ENCODE results near the gene SLAMF6.
"Not testable (repeated sequence)": the region's sequence is repeated elsewhere in the genome, so short reads cannot be mapped to it uniquely, and the experiment has no call there.

Gene SLAMF6

DNA sequence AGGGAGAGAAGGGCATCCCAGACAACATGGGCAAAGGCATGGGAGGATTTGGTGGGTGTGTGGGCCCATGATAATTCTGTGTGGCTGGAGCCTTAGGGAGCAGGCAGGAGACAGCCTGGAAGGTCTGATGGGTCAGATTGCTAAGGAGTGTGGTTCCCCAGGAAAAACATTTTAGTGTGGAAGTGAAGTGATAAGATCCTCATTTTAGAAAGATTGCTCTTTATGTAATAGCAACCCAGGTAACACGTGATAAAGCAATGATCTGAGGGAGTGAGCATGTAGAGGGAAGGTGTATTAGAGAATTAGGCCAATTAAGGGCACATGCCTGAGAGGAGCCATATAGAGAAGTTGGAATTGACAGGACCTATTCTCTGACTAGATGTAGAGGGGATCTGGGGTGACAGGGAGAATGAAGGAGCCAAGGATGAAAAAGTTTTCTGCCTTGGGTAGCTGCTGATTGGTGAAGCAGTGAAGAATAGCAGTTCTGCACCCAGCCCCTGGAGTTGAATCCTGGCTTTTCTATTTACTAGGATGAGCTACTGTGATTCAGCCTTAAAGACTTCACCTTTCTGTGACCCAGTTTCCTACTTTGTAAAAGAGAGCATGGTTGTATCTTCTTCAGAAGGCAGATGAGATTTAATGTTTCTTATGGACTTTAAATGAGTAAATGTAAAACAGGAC, 18.7 kb upstream of the SLAMF6 start:
- no peak for DNase-seq

DNA sequence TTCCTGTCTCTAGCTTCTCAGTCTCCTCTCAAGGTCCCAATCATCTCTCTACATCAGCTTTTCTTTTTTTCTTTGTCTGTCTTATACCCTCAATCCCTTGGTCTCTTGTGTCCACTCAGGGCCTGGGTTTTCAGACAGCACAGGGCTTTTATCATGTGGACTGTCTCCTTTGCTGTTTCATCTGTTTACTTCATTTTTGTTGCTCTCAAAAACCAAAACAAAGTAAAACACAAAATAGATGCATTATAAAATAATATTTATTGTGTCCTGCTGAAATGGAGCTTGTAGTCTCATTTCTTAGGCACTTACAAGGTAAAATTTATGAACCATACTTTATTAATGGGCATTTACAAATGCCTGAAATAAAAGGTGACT, 17.8 kb upstream of the SLAMF6 start:
- no peak for DNase-seq

DNA sequence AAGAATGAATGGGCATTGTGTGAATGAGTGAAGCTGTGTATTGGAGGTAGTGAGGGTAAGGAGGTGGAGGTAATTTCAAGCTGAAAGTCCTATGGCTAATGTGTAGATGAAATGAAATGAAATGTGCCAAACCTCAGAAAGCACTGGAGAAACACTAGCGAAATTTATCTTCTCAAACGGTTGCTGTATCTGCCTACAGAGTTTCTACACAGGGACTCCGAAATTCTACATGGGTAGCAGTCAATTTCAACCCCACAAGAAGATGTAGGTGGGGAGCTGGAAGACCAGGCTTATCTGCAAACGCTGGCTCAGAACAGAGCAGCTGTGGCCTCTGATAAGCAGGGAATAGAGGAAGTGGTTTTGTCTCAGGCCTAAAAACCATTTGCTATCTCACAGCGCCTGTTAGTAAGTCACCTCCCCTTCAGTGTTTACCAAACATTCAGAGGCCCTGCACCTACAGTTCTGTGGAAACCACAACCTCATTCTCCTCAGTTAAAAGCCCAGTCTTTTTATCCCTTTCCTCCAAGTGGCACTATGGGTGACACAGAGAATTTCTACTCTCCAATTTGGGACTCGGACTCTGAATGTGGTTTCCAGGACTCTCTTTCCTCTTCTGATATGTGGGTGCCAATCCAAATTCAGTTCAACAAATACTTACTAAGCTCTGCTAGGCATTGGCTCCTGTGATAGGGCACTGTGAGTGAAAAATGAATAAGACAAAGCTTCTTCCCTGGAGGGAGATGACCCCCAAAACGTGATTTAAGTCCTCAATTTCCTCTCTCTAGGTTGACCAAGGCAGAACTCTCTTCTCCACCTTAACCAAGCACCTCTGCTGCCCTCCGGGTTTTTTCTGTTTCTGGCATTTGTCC, 17.2 kb upstream of the SLAMF6 start:
- no peak for DNase-seq

DNA sequence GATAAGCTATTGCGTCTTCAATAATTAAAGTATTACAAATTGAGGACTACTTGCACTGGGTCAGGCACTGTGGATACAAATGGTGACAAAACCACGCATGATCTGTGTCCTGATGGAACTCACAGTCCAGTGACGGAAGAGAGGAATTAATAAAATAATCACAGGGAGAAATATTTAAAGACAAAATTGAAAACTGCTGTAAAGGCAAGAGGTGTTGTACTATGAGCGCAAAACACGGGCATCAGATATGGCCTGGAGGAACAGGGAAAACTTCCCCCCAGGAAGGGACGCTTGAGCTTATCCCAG, 16.6 kb upstream of the SLAMF6 start:
- no peak for DNase-seq

DNA sequence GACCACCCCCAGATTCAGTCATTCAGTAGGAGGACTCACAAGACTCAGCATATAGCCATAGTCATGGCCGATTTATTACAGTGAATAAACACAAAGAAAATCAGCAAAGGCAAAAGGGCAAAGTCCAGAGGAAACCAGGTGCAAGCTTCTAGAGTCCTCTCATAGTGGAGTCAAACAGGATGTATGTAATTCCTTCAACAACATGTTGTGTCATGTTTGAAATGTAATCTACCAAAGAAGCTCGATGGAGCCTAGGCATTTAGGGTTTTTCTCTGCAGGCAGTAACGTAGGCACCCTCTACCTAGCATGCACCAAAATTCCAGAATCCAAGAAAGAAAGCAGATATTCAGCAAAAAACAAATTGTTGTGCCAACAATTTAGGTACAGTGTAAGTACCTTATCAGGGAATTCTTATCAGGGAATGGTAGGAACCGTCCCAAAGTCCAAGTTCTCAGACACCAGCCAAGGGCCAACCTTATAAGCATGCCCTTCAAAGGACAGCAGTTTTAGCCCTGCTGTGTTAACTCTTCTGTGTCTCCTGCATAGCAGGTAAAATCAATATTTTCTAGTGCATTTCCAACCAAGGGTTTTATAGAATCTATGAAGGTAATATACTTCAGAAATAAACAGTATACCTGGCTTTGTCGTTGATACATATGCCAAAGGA, 16.1 kb upstream of the SLAMF6 start:
- no peak for DNase-seq

DNA sequence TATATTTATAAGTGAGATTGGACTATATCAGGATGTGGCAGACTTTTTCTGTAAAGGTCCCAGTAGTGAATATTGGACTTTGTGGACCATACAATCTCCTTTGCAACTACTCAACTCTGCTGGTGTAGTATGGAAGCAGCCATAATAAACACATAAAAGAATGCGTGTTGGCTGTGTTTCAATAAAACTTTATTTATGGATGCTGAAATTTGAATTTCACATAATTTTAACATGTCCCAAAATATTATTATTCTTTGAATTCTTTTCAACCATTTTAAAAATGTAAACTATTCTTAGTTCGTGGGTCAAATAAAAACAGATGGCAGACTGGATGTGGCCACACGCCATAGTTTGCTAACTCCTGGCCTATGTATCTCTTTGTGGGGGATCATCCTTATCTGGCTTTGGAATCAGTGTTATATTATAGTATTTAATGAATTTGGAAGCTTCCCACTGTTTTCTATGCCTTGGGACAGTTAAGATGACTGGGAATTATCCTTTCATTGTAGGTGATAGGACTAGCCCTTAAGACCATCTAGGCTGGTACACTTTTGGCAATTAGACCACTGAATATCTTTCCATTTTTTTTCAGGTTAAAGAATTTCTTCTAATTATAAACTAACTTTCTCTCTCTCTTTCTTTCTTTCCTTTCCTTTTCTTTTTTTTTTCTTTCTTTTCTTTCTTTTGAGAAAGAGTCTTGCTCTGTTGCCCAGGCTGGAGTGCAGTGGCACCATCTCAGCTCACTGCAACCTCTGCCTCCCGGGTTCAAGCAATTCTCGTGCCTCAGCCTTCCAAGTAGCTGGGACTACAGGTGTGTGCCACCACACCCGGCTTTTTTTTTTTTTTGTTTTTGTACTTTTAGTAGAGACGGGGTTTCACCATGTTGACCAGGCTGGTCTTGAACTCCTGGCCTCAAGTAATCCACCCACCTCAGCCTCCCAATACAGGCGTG, 14.9 kb upstream of the SLAMF6 start:
- no peak for DNase-seq

DNA sequence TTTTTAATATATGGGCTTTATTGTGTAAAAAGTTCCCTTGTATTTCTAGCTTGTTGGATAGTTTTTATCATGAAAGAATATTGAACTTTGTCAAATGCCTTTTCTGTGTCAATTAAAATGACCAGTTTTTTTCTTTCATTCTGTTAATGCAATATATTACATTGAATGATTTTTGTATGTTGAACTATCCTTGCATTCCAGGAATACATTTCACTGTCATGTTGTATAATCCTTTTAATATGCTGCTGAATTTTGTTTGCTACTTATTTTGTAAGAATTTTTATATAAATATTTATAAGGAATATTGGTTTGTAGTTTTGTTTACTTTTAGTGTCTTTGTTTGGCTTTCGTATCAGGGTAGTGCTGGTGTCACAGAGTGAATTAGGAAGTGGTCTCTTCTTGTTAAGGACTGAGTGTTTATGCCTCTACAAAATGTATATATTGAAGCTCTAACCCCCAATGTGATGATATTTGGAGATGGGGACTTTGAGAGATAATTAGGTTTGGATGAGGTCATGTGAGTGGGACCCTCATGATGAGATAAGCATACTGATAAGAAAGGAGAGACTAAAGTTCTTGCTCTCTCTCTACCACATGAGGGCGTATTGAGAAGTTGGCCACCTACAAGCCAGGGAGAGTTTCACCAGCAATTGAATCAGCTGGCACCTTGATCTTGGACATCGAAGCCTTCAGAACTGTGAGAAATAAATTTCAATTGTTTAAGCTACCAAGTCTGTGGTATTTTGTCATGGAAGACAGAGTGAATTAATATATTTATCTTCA, 12.0 kb upstream of the SLAMF6 start:
- no peak for DNase-seq

DNA sequence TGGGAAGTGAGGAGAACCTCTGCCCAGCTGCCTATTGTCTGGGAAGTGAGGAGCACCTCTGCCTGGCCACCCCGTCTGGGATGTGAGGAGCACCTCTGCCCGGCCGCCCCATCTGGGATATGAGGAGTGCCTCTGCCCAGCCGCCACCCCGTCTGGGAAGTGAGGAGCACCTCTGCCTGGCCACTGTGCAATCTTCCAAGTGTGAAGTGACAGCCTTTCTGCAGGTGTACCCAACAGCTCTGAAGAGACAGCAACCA, 9.4 kb upstream of the SLAMF6 start:
- not testable (repeated sequence) for DNase-seq

DNA sequence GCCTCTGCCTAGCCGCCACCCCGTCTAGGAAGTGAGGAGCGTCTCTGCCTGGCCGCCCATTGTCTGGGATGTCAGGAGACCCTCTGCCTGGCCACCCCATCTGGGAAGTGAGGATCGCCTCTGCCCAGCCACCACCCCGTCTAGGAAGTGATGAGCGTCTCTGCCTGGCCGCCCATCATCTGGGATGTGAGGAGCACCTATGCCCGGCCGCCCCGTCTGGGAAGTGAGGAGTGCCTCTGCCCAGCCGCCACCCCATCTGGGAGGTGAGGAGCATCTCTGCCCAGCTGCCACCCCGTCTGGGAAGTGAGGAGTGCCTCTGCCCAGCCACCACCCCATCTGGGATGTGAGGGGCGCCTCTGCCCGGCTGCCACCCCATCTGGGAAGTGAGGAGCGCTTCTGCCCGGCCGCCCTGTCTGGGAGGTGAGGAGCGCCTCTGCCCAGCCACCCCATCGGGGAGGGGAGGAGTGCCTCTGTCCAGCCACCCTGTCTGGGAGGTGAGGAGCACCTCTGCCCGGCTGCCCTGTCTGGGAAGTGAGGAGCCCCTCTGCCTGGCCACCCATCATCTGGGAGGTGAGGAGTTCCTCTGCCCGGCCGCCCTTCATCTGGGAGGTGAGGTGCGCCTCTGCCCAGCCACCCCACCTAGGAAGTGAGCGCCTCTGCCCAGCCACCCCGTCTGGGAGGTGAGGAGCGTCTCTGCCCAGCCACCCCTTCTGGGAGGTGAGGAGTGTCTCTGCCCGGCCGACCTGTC, 8.9 kb upstream of the SLAMF6 start:
- DNase-seq = not testable (repeated sequence)

DNA sequence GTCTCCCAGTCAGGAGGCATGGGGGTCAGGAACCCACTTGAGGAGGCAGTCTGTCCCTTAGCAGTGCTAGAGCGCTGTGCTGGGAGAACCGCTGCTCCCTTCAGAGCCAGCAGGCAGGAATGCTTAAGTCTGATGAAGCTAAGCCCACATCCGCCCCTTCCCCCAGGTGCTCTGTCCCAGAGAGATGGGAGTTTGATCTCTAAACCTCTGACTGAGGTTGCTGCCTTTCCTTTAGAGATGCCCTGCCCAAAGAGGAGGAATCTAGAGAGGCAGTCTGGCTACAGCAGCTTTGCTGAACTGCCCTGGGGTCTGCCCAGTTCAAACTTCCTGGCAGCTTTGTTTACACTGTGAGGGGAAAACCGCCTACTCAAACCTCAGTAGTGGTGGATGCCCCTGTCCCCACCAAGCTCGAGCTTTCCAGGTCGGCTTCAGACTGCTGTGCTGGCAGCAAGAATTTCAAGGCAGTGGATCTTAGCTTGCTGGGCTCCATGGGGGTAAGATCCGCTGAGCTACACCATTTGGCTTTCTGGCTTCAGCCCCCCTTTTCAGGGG, 6.4 kb upstream of the SLAMF6 start:
- not testable (repeated sequence) for DNase-seq

DNA sequence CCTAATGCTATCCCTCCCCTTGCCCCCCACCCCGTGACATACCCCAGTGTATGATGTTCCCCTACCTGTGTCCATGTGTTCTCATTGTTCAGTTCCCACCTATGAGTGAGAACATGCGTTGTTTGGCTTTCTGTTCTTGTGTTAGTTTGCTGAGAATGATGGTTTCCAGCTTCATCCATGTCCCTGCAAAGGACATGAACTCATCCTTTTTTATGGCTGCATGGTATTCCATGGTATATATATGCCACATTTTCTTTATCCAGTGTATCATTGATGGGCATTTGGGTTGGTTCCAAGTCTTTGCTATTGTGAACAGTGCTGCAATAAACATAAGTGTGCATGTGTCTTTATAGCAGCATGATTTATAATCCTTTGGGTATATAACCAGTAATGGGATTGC, 734 bp upstream of the SLAMF6 start:
- not testable (repeated sequence) for DNase-seq

DNA sequence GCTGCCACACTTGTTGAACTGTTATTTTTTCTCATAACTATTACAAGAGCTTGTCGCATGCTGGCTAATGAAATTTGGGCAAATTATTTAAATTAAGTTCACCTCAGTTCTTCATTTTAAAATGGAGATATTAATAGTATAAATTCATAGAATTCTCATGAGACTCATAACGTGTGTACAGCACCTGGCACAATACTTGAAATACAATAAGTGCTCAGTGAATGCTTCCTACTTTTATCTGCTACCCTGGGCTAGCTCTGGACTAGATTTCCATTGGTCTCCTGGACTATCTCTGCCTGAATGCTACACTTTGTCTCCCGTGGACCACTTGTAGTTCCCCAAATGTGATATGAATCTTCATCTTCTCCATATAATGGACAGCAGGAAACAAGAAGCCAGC, 919 bp downstream of the SLAMF6 start:
- DNase-seq = no peak

DNA sequence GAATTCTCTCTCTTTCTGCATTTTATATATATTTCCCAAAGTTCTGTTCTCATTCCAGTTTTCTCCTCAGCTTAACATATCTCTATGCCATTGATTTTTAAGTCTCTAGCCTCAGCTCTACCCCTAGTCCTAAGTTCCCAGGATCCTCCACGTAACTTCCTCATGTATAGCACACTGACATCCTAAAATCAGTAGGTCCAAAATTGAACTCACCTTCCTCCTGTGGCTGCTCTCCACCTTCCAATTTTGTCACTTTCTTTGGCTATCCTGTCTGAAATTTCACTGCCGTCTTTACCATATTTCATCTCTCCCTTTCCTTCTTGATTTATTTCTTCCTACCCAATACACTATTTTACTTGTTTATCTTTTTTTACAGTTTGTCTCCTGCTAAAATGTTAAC, 1.5 kb downstream of the SLAMF6 start:
- DNase-seq = no peak

DNA sequence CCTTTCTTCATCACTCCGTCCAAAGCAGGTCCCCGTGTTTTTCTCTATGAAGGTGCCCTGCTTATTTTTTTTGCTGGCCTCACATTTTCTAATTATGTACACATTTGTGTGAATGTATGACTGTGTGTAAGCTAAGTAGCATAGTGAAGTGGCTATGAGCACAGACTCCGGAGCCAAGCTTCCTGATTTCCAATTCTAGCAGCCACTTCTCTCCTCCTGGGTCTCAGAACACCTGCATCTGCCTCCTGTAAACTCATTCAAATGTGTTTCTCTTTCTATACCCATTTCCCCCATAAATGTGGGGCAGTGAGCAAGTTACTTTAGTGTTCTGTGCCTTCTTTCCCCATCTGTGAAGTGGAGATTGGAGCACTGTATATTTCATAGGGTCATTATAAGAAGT, 2.1 kb downstream of the SLAMF6 start:
- no peak for DNase-seq

DNA sequence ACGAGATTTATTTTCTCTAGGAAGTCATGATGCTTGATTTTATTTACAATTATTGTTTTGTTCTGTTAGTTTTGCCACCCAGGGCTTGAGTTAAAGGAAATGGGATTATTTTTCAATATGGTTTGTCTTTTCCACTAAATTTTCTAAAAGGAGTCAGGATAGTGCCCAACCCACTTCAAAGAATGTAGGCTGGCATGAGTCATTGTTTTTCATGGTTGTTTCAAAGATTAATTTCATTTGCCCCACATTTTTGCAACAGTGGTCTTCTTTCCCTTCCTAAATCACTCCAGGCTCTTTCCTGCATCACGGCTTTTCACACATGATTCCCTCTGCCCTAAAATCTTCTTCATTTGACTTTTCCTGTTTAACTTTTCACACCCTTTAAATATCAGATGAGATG, 2.5 kb downstream of the SLAMF6 start:
- no peak for DNase-seq

DNA sequence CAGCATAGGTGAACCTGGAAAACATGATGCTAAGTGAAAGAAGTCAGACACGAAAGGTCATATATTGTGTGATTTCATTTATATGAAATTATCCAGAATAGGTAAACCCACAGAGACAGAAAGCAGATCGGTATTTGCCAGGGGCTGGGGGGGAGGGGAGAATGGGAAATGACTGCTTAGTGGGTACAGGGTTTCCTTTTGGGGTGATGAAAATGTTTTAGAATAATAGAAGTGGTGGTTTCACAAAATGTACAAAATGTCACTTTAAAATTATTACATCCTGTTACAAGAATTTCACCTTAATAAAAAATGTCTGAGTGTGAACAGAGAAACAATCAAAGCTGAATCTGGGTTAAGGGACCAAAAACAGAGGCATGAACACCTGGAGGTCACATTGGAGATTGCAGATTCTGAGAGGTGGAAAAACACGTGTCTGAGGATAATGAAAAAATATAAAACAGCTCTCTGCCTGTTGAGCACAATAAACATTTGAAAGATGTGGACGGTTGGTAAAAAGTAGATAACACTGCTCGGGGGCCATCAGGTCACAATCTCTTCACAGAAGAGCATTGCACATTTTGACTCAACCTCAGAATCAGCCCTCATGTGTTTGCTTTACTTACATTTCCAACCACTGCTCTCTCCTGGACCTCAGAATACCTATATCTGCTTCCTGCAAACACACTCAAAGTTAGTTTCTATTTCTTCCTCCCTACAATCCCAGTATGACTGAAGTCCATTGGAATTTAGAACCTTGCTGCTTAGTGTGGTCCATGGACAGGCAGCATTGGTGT, 3.2 kb downstream of the SLAMF6 start:
- DNase-seq = no peak

DNA sequence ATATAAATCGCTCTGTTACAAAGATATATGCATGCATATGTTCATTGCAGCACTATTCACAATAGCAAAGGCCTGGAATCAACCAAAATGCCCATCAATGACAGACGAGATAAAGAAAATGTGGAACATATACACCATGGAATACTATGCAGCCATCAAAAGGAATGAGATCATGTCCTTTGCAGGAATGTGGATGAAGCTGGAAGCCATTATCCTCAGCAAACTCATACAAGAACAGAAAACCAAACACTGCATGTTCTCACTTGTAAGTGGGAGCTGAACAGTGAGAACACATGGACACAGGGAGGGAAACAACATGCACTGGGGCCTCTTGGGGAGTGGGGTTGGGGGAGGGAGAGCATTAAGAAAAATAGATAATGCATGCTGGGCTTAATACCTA, 5.5 kb downstream of the SLAMF6 start:
- DNase-seq = not testable (repeated sequence)

DNA sequence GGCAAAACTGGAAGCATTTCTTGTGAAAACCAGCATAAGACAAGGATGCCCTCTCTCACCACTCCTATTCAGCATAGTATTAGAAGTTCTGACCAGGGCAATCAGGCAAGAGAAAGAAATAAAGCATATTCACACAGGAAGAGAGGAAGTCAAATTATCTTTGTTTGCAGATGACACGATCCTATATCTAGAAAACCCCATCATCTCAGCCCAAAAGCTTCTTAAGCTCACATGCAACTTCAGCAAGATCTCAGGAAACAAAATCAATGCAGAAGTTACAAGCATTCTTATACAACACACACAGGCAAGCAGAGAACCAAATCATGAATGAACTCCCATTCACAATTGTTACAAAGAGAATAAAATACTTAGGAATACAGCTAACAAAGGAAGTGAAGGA, 7.1 kb downstream of the SLAMF6 start:
- not testable (repeated sequence) for DNase-seq

DNA sequence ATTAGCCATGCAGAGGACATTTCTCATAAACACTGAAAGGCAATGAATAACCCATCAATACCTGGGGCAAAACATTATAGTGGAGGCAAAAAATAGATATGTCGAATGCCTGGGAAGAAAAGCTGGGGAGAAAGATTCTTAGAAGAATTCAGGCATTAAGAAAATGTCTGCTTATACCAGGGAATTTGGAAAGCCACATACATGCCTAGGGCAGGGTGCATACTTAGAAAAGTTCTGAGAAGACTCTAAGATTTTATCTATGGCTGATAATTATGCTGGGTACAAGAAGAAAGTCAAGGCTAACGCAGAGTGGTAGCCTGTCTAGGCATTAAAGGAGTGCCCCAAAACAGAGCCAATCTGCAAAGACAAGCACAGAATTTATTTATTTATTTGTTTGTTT, 18.4 kb downstream of the SLAMF6 start:
- no peak for DNase-seq

DNA sequence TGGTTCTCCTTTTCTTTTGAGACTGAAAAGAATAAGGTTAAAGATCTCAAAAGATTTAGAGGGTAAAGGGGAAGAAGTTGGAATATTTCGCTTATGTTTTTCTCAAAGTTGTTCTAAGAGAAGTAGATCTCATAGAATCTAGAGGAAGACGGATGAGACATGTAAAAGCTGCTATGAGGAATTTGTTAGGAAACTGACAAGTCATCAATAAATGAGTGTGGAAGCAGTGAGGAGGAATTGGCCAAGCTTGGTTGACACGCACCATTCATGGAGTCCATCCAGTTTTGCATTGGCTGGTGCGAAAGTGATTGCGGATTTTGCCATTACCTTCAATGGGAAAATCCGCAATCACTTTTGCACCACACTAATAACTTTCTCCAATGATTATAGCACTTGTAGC, 20.0 kb downstream of the SLAMF6 start:
- DNase-seq = no peak
